Nephron progenitor cell (in vitro differentiated cells): ENCODE measurements around the gene CA11.

Source experiments
- DNase-seq: peaks from one replicate; pipeline ENCODE4 v3.0.0; 2021
- H3K27ac Mint-ChIP-seq: 2 replicates; pipeline ENCODE4 v1.8.0; 2021; ENCODE audit warnings: mild to moderate bottlenecking, moderate library complexity, mixed read lengths
- H3K27me3 Mint-ChIP-seq: 2 replicates; pipeline ENCODE4 v1.8.0; 2021; ENCODE audit warnings: mild to moderate bottlenecking, low read depth, mixed read lengths; ENCODE audit not compliant: poor library complexity
- H3K36me3 Mint-ChIP-seq: 2 replicates; pipeline ENCODE4 v1.8.0; 2021; ENCODE audit warnings: low read depth, mixed read lengths
- H3K4me1 Mint-ChIP-seq: 2 replicates; pipeline ENCODE4 v1.8.0; 2021; ENCODE audit warnings: mixed read lengths
- H3K4me3 Mint-ChIP-seq: 2 replicates; pipeline ENCODE4 v1.8.0; 2021; ENCODE audit warnings: mild to moderate bottlenecking, moderate library complexity, mixed read lengths
- H3K9me3 Mint-ChIP-seq: 2 replicates; pipeline ENCODE4 v1.8.0; 2021; ENCODE audit warnings: mild to moderate bottlenecking, moderate library complexity, mixed read lengths
- TF ChIP-seq, protein P1 (sequence below): fragments of 200-600 bp; sonication (generic); IDR thresholded peaks from 2 replicates; pipeline ENCODE4 v1.5.0; 2021; ENCODE audit warnings: antibody characterized with exemption

Gene CA11

DNA sequence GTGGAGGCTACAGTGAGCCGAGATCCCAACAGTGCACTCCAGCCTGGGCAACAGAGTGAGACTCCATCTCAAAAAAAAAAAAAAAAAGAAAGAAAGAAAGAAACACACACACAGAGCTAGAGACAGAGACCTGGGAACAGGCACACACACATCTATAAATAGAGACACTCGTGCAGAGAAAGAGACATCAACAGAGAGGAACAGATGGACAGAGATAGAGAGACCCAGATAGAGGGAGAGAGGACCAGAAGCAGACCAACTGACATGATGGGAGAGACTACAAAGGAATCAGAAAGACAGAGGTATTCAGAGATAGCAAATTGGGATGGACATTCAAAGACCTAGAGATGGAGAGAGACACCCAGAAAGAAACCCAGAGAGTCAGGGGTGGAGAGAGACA is 2.1 kb upstream of the CA11 start:
- TF ChIP-seq, protein P1, sequence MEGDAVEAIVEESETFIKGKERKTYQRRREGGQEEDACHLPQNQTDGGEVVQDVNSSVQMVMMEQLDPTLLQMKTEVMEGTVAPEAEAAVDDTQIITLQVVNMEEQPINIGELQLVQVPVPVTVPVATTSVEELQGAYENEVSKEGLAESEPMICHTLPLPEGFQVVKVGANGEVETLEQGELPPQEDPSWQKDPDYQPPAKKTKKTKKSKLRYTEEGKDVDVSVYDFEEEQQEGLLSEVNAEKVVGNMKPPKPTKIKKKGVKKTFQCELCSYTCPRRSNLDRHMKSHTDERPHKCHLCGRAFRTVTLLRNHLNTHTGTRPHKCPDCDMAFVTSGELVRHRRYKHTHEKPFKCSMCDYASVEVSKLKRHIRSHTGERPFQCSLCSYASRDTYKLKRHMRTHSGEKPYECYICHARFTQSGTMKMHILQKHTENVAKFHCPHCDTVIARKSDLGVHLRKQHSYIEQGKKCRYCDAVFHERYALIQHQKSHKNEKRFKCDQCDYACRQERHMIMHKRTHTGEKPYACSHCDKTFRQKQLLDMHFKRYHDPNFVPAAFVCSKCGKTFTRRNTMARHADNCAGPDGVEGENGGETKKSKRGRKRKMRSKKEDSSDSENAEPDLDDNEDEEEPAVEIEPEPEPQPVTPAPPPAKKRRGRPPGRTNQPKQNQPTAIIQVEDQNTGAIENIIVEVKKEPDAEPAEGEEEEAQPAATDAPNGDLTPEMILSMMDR = no peak
- Mint-ChIP-seq H3K27me3 (peaks cover 6% of the 10 kb centered on the region), H3K9me3 (no peaks in the 10 kb centered on the region), H3K4me1 (peaks cover 32% of the 10 kb centered on the region), H3K4me3 (no peak overlapping the region), H3K36me3 (no peaks in the 10 kb centered on the region), H3K27ac (no peak overlapping the region)
- no peak for DNase-seq

DNA sequence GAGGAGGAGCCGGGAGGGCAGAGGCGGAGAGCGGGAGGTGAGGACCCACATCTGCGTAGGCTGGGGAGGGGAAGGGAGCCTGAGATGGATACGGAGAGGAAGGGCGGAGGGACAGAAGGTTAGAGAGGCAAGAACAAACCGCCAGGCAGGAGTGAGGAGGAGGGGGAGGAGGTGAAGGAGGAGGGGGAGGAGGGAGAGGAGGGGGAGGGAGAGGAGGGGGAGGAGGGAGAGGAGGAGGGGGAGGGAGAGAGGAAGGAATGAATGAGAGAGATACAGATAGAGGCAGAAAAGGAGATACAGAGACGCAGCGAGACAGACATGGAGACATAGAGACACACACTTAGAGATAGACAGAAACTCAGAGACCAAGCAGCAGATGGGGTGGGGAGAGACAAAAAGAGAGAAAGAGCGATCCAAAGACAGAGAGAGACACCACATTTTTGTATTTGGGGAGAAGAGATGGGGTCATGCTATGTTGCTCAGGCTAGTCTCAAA is 782 bp upstream of the CA11 start:
- H3K9me3 Mint-ChIP-seq = no peaks in the 10 kb centered on the region
- TF ChIP-seq, protein P1 = no peak
- H3K4me1 Mint-ChIP-seq = peaks cover 32% of the 10 kb centered on the region
- H3K36me3 Mint-ChIP-seq = no peaks in the 10 kb centered on the region
- no peak for DNase-seq
- peaks cover 9% of the 10 kb centered on the region for H3K27me3 Mint-ChIP-seq
- H3K4me3 Mint-ChIP-seq = peak overlapping the region; percentile 20
- H3K27ac Mint-ChIP-seq = no peak overlapping the region

DNA sequence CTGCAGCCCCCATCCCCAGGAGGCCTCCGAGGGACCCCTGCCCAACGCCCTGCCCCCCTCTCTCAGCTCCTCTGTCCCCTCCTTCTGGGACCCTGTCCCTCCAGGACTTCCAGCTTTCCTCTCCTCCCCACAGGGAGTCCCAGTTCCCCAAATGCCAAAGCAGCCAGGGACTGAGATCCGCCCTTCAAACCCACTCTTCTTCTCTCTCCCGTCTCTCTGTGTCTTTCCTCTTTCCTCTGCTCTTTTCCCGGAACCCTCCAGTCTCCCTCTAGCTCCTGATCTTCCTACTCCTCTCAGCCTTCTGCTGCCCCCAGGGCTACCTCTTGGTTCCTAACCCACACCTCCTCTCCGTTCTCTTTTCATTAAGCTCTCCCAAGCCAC is 377 bp downstream of the CA11 start:
- Mint-ChIP-seq H3K4me3 (peak overlapping the region; percentile 92), H3K36me3 (no peaks in the 10 kb centered on the region), H3K4me1 (peaks cover 32% of the 10 kb centered on the region), H3K9me3 (no peaks in the 10 kb centered on the region), H3K27me3 (peaks cover 13% of the 10 kb centered on the region), H3K27ac (peak overlapping the region; percentile 28)
- TF ChIP-seq, protein P1 = no peak
- no peak for DNase-seq

DNA sequence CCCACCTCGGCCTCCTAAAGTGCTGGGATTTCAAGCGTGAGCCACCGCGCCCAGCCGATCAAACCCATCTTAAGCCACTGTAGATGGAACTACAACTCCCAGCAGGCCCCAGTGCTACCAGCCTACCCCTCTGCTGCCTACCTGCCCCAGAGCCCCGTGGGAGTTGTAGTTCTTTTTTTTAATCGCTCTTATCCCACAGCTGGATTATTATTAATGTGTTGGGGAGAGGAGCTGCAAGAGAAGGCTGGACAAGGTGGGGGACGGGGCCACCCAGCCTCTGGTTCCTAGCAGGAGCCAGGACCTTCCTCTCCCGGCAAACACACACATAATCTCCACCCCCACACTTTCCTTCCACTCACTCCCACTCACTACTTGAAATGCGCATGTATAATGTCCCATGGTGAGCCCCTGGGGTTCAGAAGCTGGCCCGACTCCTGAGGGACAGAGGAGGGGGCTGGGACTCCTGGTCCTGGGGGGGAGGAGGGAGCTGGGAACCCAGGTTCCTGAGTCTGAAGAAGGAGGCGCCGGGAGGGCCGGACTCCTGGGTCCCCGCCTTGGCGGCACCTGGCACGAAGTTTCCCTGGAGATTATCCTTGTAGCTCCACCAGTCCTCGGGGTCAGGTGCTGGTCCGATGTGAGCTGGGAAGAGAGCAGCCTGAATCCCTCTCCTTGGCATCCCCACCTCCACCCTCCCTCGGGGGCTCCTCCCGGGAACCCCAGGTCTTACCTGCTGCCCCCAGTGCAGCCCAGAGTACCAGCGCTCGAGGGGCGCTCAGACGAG is 958 bp downstream of the CA11 start:
- Mint-ChIP-seq H3K36me3 (no peaks in the 10 kb centered on the region), H3K27me3 (peaks cover 11% of the 10 kb centered on the region), H3K4me3 (peak overlapping the region; percentile 92), H3K4me1 (peaks cover 34% of the 10 kb centered on the region), H3K27ac (no peak overlapping the region), H3K9me3 (no peaks in the 10 kb centered on the region)
- TF ChIP-seq, protein P1 = no peak
- peak; percentile 74 for DNase-seq

DNA sequence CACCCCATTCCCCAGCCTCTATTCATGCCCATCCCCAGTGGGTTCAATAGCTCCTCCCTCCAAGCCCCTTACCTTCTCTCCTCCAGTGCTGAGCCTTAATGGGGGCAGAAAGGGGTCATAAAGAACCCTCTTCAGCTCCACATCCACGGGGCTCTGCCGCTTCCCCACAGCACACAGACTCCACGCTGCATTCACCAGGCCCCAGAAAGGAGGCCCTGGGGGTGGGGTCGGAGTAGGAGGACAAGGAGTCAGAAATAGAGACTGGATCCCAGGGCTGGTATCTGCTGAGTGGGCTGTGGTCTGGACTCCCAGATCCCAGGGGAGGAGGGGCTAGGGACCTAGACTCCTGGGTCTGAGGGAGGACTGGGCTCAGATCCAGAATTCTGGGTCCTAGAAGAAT is 1.6 kb downstream of the CA11 start:
- peaks cover 11% of the 10 kb centered on the region for H3K27me3 Mint-ChIP-seq
- H3K4me3 Mint-ChIP-seq = peak overlapping the region; percentile 92
- H3K9me3 Mint-ChIP-seq = no peaks in the 10 kb centered on the region
- peaks cover under 1% of the 10 kb centered on the region for H3K36me3 Mint-ChIP-seq
- TF ChIP-seq, protein P1 = no peak
- H3K4me1 Mint-ChIP-seq = peaks cover 41% of the 10 kb centered on the region
- no peak for DNase-seq
- H3K27ac Mint-ChIP-seq = no peak overlapping the region

DNA sequence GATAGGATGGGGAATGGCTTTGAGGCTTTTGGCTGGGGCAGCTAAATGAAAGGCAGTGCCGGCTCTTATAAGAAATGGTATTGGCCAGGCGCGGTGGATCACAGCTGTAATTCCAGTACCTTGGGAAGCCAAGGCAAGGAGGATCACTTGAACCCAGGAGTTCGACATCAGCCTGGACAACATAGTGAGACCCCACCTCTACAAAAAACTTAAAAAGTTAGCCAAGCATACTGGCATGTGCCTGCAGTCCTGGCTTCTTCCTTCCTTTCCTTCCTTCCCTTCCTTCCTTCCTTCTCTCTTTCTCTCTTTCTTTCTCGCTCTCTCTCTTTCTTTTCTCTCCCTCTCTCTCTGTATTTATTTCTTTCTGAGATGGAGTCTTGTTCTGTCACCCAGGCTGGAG is 3.1 kb downstream of the CA11 start:
- TF ChIP-seq, protein P1 = no peak
- Mint-ChIP-seq H3K4me3 (no peak overlapping the region), H3K27me3 (peaks cover 11% of the 10 kb centered on the region), H3K36me3 (peaks cover 12% of the 10 kb centered on the region), H3K9me3 (no peaks in the 10 kb centered on the region), H3K27ac (no peak overlapping the region), H3K4me1 (peaks cover 48% of the 10 kb centered on the region)
- no peak for DNase-seq
